ENCODE measurements around the gene SAE1.

DNA sequence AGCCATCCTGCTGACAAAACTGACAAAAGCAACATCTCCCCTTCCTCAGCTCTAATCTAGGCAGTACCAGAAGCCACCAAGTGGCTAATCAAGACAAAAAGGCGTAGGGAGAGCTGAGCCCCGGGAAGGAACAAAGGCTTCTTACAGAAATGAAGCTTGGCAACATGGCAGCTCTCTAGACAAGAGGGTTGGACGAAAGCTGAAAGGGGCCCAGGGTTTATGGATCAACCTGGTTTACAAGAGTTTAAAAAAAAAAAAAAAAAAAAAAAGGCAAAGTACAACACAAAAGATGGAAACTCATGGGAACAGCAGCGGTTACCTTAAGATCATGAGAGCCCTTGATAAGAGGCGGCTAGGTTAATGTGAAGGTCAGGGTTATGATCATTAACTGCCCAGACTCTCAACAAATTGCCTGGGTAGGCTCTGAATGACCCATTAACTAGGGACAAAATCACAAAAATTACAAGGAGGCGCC, 31.0 kb upstream of the SAE1 start:
- TF ChIP-seq POLR2A (IDR thresholded peaks at IDR 0.05): no peak
- TF ChIP-seq, protein P1, sequence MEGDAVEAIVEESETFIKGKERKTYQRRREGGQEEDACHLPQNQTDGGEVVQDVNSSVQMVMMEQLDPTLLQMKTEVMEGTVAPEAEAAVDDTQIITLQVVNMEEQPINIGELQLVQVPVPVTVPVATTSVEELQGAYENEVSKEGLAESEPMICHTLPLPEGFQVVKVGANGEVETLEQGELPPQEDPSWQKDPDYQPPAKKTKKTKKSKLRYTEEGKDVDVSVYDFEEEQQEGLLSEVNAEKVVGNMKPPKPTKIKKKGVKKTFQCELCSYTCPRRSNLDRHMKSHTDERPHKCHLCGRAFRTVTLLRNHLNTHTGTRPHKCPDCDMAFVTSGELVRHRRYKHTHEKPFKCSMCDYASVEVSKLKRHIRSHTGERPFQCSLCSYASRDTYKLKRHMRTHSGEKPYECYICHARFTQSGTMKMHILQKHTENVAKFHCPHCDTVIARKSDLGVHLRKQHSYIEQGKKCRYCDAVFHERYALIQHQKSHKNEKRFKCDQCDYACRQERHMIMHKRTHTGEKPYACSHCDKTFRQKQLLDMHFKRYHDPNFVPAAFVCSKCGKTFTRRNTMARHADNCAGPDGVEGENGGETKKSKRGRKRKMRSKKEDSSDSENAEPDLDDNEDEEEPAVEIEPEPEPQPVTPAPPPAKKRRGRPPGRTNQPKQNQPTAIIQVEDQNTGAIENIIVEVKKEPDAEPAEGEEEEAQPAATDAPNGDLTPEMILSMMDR (IDR thresholded peaks at IDR 0.05): no peak

Measured in heart left ventricle (tissue), 13 donors.